Gastrocnemius medialis (tissue), 4 donors: Measurements from ENCODE around the gene ALCAM.

Experiments used
- POLR2A ChIP-seq, 2 donors: fragments of 450-650 bp; IDR thresholded peaks; one replicate each; pipeline ENCODE4 v1.6.1; 2017; ENCODE audit warnings: antibody characterized with exemption in 2 of 2, mild to moderate bottlenecking in 2 of 2, moderate library complexity in 2 of 2
- TF ChIP-seq, protein P1 (sequence below), 5 experiments: fragments of 450-650 bp in 3 of 5; fragments of 200-600 bp in 2 of 5; sonication (generic) in 2 of 5; IDR thresholded peaks in 4 of 5; conservative IDR thresholded peaks in 1 of 5; 1 replicate in 4 of 5; 2 replicates in 1 of 5; pipeline ENCODE4 v1.5.1; 2016 to 2019; ENCODE audit warnings: antibody characterized with exemption in 5 of 5, mild to moderate bottlenecking in 3 of 5, moderate library complexity in 3 of 5

DNA sequence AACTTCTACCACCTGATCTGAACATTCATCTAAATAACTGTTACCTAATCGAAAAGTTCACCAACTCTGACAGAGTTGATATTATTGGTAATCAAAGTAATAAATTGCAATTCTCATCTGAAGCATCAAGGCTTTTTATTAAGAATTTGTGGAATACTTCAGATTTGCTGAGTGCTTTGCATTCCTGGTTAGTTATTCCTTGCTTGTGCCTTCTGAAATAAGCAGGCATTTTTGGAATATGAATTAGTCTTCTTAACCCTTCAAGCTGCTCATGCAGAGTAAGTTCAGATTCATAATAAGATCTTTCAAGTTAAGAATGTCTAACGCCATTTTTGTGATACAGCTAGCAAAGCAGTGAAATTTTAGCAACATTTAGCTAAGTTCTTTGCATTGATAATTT is 188.5 kb downstream of the ALCAM start:
- TF ChIP-seq, protein P1, sequence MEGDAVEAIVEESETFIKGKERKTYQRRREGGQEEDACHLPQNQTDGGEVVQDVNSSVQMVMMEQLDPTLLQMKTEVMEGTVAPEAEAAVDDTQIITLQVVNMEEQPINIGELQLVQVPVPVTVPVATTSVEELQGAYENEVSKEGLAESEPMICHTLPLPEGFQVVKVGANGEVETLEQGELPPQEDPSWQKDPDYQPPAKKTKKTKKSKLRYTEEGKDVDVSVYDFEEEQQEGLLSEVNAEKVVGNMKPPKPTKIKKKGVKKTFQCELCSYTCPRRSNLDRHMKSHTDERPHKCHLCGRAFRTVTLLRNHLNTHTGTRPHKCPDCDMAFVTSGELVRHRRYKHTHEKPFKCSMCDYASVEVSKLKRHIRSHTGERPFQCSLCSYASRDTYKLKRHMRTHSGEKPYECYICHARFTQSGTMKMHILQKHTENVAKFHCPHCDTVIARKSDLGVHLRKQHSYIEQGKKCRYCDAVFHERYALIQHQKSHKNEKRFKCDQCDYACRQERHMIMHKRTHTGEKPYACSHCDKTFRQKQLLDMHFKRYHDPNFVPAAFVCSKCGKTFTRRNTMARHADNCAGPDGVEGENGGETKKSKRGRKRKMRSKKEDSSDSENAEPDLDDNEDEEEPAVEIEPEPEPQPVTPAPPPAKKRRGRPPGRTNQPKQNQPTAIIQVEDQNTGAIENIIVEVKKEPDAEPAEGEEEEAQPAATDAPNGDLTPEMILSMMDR (IDR thresholded peaks at IDR 0.05 in 4 of 5, conservative IDR thresholded peaks at IDR 0.05 in 1 of 5): no peak
- TF ChIP-seq POLR2A (IDR thresholded peaks at IDR 0.05): no peak
